CD14-positive monocyte (primary cell): ENCODE measurements around the gene CDK5RAP2. TPM values are rescaled to one million over a fixed set of nuclear protein-coding genes. Genes with fewer than 3 reads are reported as not detected.

Source experiments
- DNase-seq, 3 donors: peaks; one replicate each; pipeline ENCODE4 v3.0.0-alpha.2; 2011 to 2022
- H2AFZ ChIP-seq: 2 replicates; pipeline ENCODE4 v1.6.0; 2012; ENCODE audit warnings: mild to moderate bottlenecking, low read depth, low read length, inconsistent platforms; ENCODE audit not compliant: insufficient read depth, poor library complexity, severe bottlenecking
- H3K27ac ChIP-seq, 2 donors: 1 replicate in 1 of 2; 2 replicates in 1 of 2; pipeline ENCODE4 v1.5.1; 2012 to 2013; ENCODE audit warnings: low read length in 2 of 2, control low read depth in 1 of 2, inconsistent platforms in 1 of 2, low read depth in 1 of 2, mild to moderate bottlenecking in 1 of 2
- H3K27me3 ChIP-seq, 2 donors: one replicate each; pipeline versions ENCODE4 v1.6.0 to v1.6.1; 2011 to 2013; ENCODE audit warnings: low read length in 2 of 2; ENCODE audit not compliant: control insufficient read depth in 2 of 2, insufficient read depth in 2 of 2
- H3K36me3 ChIP-seq, 2 donors: replicated peaks in 1 of 2; 1 replicate in 1 of 2; 2 replicates in 1 of 2; pipeline versions ENCODE4 v1.5.1 to v1.6.1; 2012 to 2013; ENCODE audit warnings: low read length in 2 of 2, control low read depth in 1 of 2, inconsistent platforms in 1 of 2, mild to moderate bottlenecking in 1 of 2; ENCODE audit not compliant: insufficient read depth in 2 of 2, control insufficient read depth in 1 of 2
- H3K4me1 ChIP-seq, 2 donors: 1 replicate in 1 of 2; 2 replicates in 1 of 2; pipeline versions ENCODE4 v1.5.1 to v1.6.1; 2012 to 2013; ENCODE audit warnings: low read length in 2 of 2, control low read depth in 1 of 2, inconsistent platforms in 1 of 2, mild to moderate bottlenecking in 1 of 2, moderate library complexity in 1 of 2; ENCODE audit not compliant: insufficient read depth in 2 of 2, control insufficient read depth in 1 of 2
- H3K4me2 ChIP-seq: replicated peaks from 2 replicates; pipeline ENCODE3; 2012; ENCODE audit warnings: low read length, moderate library complexity, mild to moderate bottlenecking; ENCODE audit not compliant: poor library complexity, severe bottlenecking; ENCODE audit errors: extremely low read depth
- H3K4me3 ChIP-seq, 3 experiments: fragments of 200-600 bp in 1 of 3; sonication (generic) in 1 of 3; replicated peaks in 1 of 3; 1 replicate in 2 of 3; 2 replicates in 1 of 3; pipeline ENCODE4 v1.5.1; 2011 to 2013; ENCODE audit warnings: low read length in 3 of 3, mild to moderate bottlenecking in 3 of 3, control low read depth in 2 of 3, low read depth in 2 of 3, inconsistent platforms in 1 of 3, moderate library complexity in 1 of 3
- H3K79me2 ChIP-seq: 2 replicates; pipeline ENCODE4 v1.6.0; 2012; ENCODE audit warnings: mild to moderate bottlenecking, control low read depth, inconsistent platforms, low read length, moderate library complexity; ENCODE audit not compliant: insufficient read depth
- H3K9ac ChIP-seq: 2 replicates; pipeline ENCODE4 v1.6.0; 2017; ENCODE audit warnings: low read length, mild to moderate bottlenecking; ENCODE audit not compliant: insufficient read depth, poor library complexity, severe bottlenecking
- H3K9me3 ChIP-seq, 2 donors: replicated peaks in 1 of 2; 1 replicate in 1 of 2; 2 replicates in 1 of 2; pipeline versions ENCODE4 v1.5.1 to v1.6.1; 2012 to 2013; ENCODE audit warnings: low read length in 2 of 2, control low read depth in 1 of 2; ENCODE audit not compliant: control insufficient read depth in 1 of 2, insufficient read depth in 1 of 2
- H4K20me1 ChIP-seq: 2 replicates; pipeline ENCODE4 v1.6.0; 2012; ENCODE audit warnings: mild to moderate bottlenecking, low read length, control low read depth, moderate library complexity; ENCODE audit not compliant: insufficient read depth
- H3K27ac Mint-ChIP-seq, 7 donors: one replicate each; pipeline ENCODE4 v1.8.0; 2020; ENCODE audit warnings: mild to moderate bottlenecking in 7 of 7, mixed read lengths in 7 of 7, moderate library complexity in 6 of 7, inconsistent platforms in 2 of 7
- H3K27me3 Mint-ChIP-seq, 3 donors: one replicate each; pipeline ENCODE4 v1.8.0; 2021 to 2022; ENCODE audit warnings: low read depth in 3 of 3, mild to moderate bottlenecking in 3 of 3, mixed read lengths in 3 of 3, moderate library complexity in 3 of 3, inconsistent platforms in 1 of 3
- H3K36me3 Mint-ChIP-seq, 2 donors: one replicate each; pipeline ENCODE4 v1.8.0; 2020; ENCODE audit warnings: mixed read lengths in 2 of 2, inconsistent platforms in 1 of 2, mild to moderate bottlenecking in 1 of 2
- H3K4me1 Mint-ChIP-seq: one replicate; pipeline ENCODE4 v1.8.0; 2020; ENCODE audit warnings: mild to moderate bottlenecking, mixed read lengths
- H3K4me3 Mint-ChIP-seq, 2 donors: one replicate each; pipeline ENCODE4 v1.8.0; 2020; ENCODE audit warnings: mild to moderate bottlenecking in 2 of 2, mixed read lengths in 2 of 2, moderate library complexity in 1 of 2
- H3K9me3 Mint-ChIP-seq, 7 donors: one replicate each; pipeline ENCODE4 v1.8.0; 2020 to 2022; ENCODE audit warnings: mixed read lengths in 7 of 7, mild to moderate bottlenecking in 6 of 7, moderate library complexity in 6 of 7, inconsistent platforms in 2 of 7
- CTCF ChIP-seq: fragments of 200-600 bp; IDR thresholded peaks from one replicate; pipeline ENCODE4 v1.8.0; 2022; ENCODE audit warnings: antibody characterized with exemption, mild to moderate bottlenecking
- WGBS: methylation state at CpG from one replicate; pipeline ENCODE4 v1.1.5; 2013; ENCODE audit warnings: missing lambda C conversion rate; ENCODE audit not compliant: insufficient coverage; 5-methylcytosine and 5-hydroxymethylcytosine counted together
- intact Hi-C, 2 donors: fragments of 100-400 bp; cut with micrococcal nuclease; formaldehyde crosslinking; loops; one replicate each; pipeline versions ENCODE4 v1.15.0 to v1.15.1; 2023
- polyA plus RNA-seq, 3 donors: library from polyadenylated mRNA; depleted of rRNA in 1 of 3; unstranded in 2 of 3; stranded (reverse) in 1 of 3; fragments of 300-500 nt in 2 of 3; fragments of >200 nt in 1 of 3; fragmentation: Illumina TruSeq in 2 of 3; gene quantifications; 1 replicate in 2 of 3; 2 replicates in 1 of 3; pipeline ENCODE4 v1.2.3, GENCODE V29; 2012 to 2021

Gene CDK5RAP2
- polyA plus RNA-seq, 3 donors: 2.0 to 13.7 (median 6.1) TPM

- no peaks in the 10 kb centered on the region for H3K79me2 ChIP-seq
- H3K27ac Mint-ChIP-seq: peak overlapping the region in 1 of 7 donors; percentile 51
- no peak overlapping the region for H3K9ac ChIP-seq
- H3K36me3 ChIP-seq: peaks cover 69 to 99% of the 10 kb centered on the region in 2 donors
- H3K27me3 ChIP-seq: no peaks in the 10 kb centered on the region
- no peak overlapping the region for H3K4me3 Mint-ChIP-seq
- H3K27me3 Mint-ChIP-seq: no peaks in the 10 kb centered on the region
- no peak for DNase-seq
- H3K4me1 ChIP-seq: no peaks in the 10 kb centered on the region
- no peaks in the 10 kb centered on the region for H4K20me1 ChIP-seq
- H3K27ac ChIP-seq: no peak overlapping the region
- no peak overlapping the region for H3K4me3 ChIP-seq
- WGBS: 100% methylated on average over 6 of the region's 7 CpGs
- no peak for TF ChIP-seq CTCF
- no peaks in the 10 kb centered on the region for H3K4me1 Mint-ChIP-seq
- H3K9me3 Mint-ChIP-seq: no peaks in the 10 kb centered on the region
- H3K36me3 Mint-ChIP-seq: peaks cover 85 to 92% of the 10 kb centered on the region in 2 donors
- intact Hi-C loops: no loop called here
- H3K4me2 ChIP-seq: no peak overlapping the region
- H3K9me3 ChIP-seq: no peaks in the 10 kb centered on the region
- H2AFZ ChIP-seq: no peak overlapping the region
These were observed 37.1 kb downstream of the CDK5RAP2 start for GRCh38 chr9:120542701-120543490.

- Mint-ChIP-seq H3K4me3 (no peak overlapping the region), H3K4me1 (no peaks in the 10 kb centered on the region), H3K9me3 (no peaks in the 10 kb centered on the region), H3K36me3 (peaks cover 83 to 88% of the 10 kb centered on the region in 2 donors), H3K27ac (peak overlapping the region in 1 of 7 donors; percentile 13), H3K27me3 (no peaks in the 10 kb centered on the region)
- Histone ChIP-seq H3K27me3 (no peaks in the 10 kb centered on the region), H3K4me1 (no peaks in the 10 kb centered on the region), H3K27ac (no peak overlapping the region), H3K4me3 (no peak overlapping the region), H3K9ac (no peak overlapping the region), H3K79me2 (no peaks in the 10 kb centered on the region), H2AFZ (no peak overlapping the region), H3K36me3 (peaks cover 70 to 99% of the 10 kb centered on the region in 2 donors), H3K9me3 (no peaks in the 10 kb centered on the region), H3K4me2 (no peak overlapping the region), H4K20me1 (no peaks in the 10 kb centered on the region)
- intact Hi-C loops: no loop called here
- no peak for TF ChIP-seq CTCF
- WGBS: no CpG with 5 or more reads among the region's 2 CpGs
- no peak for DNase-seq
These were observed 38.0 kb downstream of the CDK5RAP2 start for GRCh38 chr9:120541921-120542320.
